K562 (cell line): ENCODE data around the gene TTLL9. TPM values are rescaled to one million over a fixed set of nuclear protein-coding genes. Genes with fewer than 3 reads are reported as not detected.
A peak's percentile ranks its signal among the peaks of the same experiment; 100 is the strongest.

Experiments used
- CHD7 ChIP-seq: fragments of 200-600 bp; sonication (generic); IDR thresholded peaks from one replicate; pipeline ENCODE4 v1.6.1; 2012; ENCODE audit warnings: mild to moderate bottlenecking, low read depth, low read length, inconsistent platforms
- FIP1L1 ChIP-seq: fragments of 200-400 bp; formaldehyde crosslinking; IDR thresholded peaks from 2 replicates; pipeline ENCODE4 v1.6.1; 2018; ENCODE audit warnings: mild to moderate bottlenecking, low read depth, low read length; ENCODE audit not compliant: poor library complexity, severe bottlenecking
- MYNN ChIP-seq, 2 experiments: sonication (generic); formaldehyde crosslinking in 1 of 2; IDR thresholded peaks; 2 replicates each; pipeline versions ENCODE4 v1.5.0 to v1.6.1; 2016 to 2020; ENCODE audit warnings: antibody characterized with exemption in 1 of 2, missing genetic modification reagents in 1 of 2
- NEUROD1 ChIP-seq: fragments of 150-350 bp; IDR thresholded peaks from 2 replicates; pipeline ENCODE4 v1.6.1; 2014; ENCODE audit warnings: borderline replicate concordance, low read length, low read depth; ENCODE audit not compliant: partially characterized antibody
- NKRF ChIP-seq: fragments of 450-650 bp; IDR thresholded peaks from 2 replicates; pipeline ENCODE4 v1.6.1; 2016; ENCODE audit warnings: borderline replicate concordance
- polyA plus RNA-seq, 8 experiments: library from polyadenylated mRNA; depleted of rRNA in 4 of 8; stranded (reverse) in 5 of 8; unstranded in 3 of 8; fragments of >200 nt; fragmentation: Nextera tagmentation in 2 of 8; fragmentation: Illumina TruSeq in 1 of 8; extraction: Ambion mirVana in 2 of 8; extraction: Trizol in 1 of 8; gene quantifications; 2 replicates each; pipeline versions ENCODE4 v1.2.1 to v1.2.3, GENCODE V29; 2011 to 2014; ENCODE audit warnings: inconsistent platforms in 1 of 8, missing spikeins in 1 of 8
- total RNA-seq, 7 experiments: library from RNA; depleted of rRNA in 6 of 7; stranded (reverse); fragments of >200 nt in 6 of 7; fragmentation: Illumina TruSeq in 2 of 7; extraction: Trizol in 2 of 7; gene quantifications; 2 replicates each; pipeline versions ENCODE4 v1.2.1 to v1.2.3, GENCODE V29; 2011 to 2021; ENCODE audit warnings: low replicate concordance in 1 of 7

The TTLL9 gene
- total and polyA plus RNA-seq, 9 of the 15 experiments (the other 6 are each of a cell fraction or from before 2014, with no cell fraction given), result 0.06 to 0.07 TPM; not detected in 7

GRCh38 chr20:31879143-31879987 lies 8.9 kb downstream of the TTLL9 start (continued):
- TF ChIP-seq CHD7, result no peak
- no peak for TF ChIP-seq FIP1L1
- TF ChIP-seq NEUROD1, result peak; percentile 25
- no peak for TF ChIP-seq MYNN (IDR thresholded peaks at IDR 0.05)
- no peak for TF ChIP-seq MYNN (CRISPR knock-in tag; IDR thresholded peaks at IDR 0.05)
- TF ChIP-seq NKRF, result peak; percentile 98
